Activated T-cell treated with anti-CD3 and anti-CD28 coated beads for 24 hours (primary cell): ENCODE results near the gene FRYL.
"Not testable (repeated sequence)": the region's sequence is repeated elsewhere in the genome, so short reads cannot be mapped to it uniquely, and the experiment has no call there.

ENCODE experiments used
- DNase-seq: peaks from one replicate; pipeline ENCODE4 v3.0.0-alpha.2; 2020; ENCODE audit warnings: low read depth

FRYL gene

DNA sequence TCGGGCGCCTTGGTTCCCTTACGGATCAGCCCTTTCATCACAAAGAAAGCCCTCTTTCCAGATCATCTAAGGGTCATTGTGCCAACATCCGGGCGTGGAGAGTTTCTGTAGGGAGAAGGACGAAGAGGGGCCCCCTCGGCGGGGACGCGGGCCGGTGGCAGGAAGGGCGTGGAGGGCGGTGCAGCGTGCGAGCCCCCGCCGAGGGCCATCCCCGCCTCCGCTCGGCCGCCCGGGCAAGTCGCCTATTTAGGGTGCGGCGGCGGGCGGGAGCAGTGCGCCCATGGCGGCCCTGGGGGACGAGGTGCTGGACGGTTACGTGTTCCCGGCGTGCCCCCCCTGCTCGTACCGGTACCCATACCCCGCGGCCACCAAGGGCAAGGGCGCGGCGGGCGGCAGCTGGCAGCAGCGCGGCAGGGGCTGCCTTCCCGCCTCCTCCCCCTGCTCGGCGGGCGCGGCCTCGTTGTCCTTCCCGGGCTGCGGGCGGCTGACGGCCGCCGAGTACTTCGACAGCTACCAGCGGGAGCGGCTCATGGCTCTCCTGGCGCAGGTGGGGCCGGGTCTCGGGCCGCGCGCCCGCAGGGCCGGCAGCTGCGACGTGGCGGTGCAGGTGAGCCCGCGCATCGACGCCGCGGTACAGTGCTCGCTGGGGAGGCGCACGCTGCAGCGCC is 289.9 kb downstream of the FRYL start, which contains the start of gene ZAR1:
TSS of gene ZAR1 (plus strand) at position 241 of the 668 bp plus-strand sequence. CDS start at position 281, 40 bp downstream.
- no peak for DNase-seq

DNA sequence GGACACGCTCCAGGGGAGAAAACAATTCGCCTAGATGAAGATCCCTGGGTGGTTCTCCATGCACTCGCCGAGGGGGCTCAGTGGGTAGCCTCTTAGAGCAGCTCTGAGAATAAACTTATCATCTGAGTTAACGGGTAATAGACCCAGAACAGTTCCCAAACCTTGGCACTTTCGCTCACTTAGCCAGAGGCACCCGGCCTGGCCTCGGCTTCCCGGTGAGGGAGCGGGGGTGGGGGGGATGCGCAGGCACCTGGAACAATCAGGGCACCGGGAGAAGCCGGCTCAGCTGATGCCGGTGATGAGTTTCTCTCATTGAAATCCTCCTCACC is 290.4 kb downstream of the FRYL start:
- DNase-seq = no peak

DNA sequence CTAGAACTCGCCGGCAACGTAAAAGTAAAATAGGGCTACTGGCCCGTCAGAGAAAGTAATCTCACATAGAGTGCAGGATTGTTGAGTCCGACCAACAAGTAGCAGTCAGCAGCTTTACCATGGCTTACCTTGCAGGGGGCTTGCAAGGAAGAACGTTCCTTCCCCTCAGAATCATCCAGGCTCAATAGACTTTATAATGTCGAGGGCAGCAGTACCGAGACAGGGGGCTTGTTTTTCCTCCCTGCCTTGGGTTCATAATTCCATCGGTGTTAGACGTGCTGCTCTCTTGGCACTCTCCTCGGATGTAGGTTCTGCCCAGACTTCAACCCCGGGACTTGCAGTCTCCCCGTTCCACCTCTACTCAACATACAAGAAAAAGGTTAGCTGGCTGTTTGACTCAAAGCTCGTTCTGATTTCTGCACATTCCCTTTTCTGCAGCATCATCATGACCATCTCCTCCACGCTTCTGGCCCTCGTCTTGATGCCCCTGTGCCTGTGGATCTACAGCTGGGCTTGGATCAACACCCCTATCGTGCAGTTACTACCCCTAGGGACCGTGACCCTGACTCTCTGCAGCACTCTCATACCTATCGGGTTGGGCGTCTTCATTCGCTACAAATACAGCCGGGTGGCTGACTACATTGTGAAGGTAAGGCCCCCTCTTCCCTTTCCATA is 295.4 kb downstream of the FRYL start:
- no peak for DNase-seq

DNA sequence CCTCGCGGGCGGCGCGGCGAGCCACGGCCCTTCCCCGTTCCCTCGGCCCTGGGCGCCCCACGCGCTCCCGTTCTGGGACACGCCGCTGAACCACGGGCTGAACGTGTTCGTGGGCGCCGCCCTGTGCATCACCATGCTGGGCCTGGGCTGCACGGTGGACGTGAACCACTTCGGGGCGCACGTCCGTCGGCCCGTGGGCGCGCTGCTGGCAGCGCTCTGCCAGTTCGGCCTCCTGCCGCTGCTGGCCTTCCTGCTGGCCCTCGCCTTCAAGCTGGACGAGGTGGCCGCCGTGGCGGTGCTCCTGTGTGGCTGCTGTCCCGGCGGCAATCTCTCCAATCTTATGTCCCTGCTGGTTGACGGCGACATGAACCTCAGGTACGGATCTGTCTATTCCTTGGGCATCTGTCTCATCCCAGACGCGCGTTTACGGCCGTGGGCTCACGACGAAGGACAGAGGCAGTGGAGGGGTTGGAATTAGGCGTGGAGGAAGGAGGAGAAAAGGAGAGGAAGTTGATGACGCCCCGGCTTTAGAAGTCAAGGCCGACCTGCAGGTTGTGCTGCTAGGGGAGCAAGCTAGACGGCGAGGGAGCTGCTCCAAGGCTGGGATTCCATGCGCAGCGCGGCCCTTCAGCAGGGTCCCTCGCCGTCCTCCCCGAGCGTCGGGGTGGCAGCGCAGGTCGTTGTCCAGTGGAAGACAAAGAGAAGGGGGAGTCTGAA is 296.1 kb downstream of the FRYL start:
- no peak for DNase-seq

DNA sequence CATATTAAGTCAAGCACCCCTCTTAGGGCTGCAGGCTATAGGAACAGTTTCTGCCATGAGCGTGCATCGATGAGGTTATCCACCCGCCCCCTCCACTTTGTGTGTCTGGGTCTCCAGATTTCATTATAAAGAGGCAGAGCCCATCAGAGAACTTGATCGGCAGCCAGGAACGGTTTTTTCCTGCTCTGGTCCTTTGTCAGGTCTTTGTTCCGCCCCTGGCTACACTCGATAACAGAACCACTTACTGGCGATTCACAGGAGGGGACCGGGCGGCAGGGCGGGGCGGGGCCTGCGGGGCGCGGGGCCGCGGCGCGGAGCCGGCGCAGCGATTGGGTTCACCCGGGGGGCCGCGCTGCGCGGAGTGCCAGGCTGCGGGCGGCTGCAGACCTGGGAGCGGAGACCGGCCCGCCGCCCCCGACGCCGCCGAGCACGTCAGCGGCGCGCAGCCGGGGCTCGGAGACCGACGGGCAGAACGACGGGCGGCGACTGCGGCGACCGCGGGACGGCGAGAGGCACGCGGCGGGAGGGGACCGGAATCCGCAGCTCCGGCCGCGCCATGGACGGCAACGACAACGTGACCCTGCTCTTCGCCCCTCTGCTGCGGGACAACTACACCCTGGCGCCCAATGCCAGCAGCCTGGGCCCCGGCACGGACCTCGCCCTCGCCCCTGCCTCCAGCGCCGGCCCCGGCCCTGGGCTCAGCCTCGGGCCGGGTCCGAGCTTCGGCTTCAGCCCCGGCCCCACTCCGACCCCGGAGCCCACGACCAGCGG is 296.9 kb downstream of the FRYL start, which contains the start of gene SLC10A4:
TSS of gene SLC10A4 (plus strand) at position 338 of the 771 bp plus-strand sequence. CDS start at position 557, 219 bp downstream.
- DNase-seq = no peak

DNA sequence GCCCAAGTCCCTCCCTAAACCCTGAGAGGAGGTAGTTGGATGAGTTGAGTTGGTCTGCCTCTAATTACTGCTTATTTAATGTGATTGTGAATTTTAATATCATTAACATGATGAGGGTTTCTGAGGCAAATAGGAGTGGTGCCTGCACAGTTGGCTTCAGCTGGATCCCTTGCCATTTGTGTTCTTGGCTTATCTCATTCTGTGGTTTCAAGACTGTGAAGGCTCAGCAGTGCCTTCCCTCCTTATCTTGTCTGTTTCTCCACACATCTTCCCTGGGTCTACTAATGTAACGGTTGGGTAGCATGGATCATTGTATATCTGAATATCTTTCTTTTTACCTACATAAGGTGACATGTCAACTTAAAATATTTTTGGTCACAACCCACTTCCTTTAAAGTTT is 298.5 kb downstream of the FRYL start:
- DNase-seq = no peak

DNA sequence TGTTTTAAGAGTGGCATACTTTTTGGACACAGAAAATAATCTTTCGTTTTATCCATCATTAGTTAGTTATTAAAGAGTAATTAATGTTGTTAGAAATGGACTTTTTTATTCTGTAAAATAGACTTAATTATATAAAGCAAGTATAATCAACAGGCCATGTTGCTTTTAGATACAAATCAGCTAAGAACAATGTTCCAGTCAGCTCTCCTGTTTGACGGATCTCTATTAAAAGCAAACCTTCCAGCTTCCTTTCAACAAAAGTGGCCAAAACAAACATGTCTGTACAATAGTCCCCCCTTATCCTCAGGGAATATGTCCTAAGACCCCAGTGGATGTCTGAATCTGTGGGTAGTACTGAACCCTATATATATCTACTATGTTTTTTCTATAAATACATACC is 301.8 kb downstream of the FRYL start:
- DNase-seq = no peak

DNA sequence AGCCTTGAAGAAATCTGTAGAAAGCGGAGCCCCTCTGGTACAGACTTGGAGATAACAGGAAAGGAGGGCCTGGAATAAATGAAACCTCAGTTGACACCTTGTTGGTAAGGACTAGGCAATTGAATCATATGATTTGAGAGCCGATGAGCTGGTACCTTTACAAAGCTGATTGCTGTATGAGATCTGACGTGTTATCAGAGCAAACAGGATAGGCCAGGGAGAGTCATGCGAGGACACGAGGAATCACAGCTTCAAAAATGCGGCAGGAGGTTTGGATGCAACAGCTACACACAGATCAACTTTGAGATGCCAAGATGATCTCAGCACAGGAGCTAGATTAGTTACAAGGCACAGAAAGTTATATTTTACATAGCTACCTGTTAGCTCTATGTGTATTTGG is 304.3 kb downstream of the FRYL start:
- no peak for DNase-seq

DNA sequence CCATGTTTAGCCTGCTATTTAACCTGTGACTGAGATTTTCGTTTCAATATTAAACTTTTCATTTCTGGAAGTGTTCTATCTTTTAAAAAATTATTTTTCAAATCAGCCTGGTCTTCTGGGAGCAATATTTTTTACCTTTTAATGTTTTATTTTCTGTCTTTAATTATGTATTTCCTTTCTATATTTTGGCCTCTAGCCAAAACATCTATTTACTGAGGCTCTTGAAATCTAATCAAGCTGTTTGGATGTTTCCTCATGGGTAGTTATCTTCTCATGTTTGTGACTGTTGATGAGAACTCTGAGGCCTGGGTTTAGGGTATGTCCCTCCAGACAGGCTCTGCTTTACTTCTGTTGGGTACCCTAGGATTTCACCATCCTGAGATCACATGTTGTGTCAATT is 307.3 kb downstream of the FRYL start:
- DNase-seq = no peak

DNA sequence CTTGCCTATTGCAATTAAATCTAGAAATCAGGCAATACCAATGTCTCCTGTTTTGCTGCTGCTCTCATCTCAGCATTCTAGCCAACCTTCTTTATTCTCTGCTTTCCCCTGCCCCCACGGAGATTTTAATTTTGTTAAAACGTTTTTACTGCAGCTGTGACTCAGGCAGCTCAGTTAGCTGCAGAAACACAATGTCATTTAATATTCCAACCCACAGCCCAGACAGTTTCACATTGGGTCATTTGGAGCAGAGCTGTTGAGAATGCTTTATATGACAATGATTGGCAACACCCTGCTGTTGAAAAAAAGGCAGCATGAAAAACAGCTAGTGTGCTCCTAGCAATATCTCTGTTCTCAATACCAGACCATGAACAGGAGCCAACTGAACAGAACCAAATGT is 309.5 kb downstream of the FRYL start:
- DNase-seq = no peak

DNA sequence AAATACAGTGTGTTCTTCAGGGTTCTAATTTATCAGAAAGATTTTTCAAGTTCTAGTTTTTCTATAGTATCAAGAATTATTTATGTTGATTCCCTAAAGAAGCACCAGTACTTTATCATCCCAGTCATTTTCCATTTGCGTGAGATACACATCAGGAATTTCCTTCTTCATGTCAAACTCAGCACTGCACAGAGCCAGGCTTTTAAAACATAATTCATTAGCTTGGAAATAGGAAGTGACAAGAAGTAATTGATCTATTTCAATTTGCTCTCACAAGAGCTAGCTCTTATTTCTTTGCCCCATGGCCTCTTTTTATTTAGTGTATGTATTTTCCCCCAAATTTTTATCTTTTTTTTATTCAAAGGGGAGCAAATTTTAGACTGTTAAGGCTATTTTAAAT is 309.9 kb downstream of the FRYL start:
- DNase-seq = no peak

DNA sequence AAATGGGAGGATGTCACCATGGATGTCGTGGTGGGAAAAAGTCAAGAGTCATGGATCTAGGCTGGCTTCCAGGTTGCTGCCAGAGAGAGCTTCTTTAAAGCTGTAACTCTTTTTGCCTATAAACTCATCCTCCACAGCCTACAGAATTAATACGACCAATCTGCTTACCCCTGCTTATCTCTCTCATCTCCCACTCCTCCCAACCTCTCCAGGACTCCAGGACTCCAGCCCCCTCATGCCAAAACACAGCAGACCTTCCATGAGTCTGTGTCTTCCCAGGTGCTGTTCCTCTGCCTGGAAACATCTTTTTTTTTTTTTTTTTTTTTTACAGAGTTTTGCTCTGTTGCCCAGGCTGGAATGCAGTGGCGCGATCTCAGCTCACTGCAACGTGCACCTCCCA is 312.2 kb downstream of the FRYL start:
- DNase-seq = no peak

DNA sequence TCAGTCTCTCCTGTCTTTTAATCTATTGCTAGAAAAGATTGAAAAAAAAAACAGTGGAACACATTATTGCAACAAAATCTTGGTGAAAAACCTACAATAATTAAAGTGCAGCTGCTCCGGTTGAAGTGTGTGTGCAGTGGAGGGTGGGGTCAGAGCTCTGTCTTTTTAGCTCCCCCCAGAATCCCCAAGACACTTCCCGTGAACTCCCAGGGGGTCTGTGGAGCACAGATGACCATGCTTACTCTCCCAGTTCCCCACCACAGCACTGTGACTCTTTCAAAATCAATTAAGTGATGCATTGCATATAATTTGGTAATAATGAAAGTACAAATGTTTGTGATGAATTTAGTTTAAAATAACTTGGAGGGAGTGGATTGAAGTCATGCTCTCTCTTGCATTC is 312.6 kb downstream of the FRYL start:
- no peak for DNase-seq

DNA sequence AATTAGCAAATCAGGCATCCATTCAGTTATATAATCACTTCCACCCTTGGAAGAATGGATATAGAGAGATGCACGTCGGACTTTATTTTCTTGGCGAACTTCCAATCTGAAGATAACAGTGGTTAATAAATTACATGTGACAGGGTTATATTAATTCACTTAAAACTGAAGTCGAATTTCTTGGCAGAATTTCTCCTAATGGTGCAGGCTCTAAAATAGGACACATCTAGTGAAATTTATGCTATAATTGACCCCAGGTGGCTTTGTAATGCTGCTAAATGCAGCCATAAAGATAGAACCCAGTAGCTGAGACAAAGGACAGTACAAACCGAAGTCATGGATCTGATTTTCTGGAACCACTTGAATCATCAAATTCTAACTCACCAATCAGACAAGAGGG is 317.7 kb downstream of the FRYL start:
- no peak for DNase-seq

DNA sequence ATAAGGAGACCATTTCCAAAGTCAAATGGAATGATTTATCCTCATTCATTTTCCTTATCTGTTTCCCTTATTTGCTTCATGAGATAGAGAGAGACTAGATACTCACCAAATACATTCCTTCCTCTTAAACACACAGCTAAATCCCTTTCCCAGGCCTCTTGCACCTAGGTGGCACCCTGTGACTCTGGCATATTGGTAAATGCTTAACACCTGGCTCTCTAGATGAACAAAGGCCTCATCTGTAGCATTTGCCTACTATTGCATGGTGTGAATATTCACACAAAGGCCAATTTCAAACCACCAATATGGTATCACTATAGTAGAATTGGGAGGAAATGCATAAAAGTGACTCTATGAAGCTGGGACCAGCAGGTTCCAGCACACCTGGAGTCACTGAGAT is 319.1 kb downstream of the FRYL start:
- DNase-seq = no peak

DNA sequence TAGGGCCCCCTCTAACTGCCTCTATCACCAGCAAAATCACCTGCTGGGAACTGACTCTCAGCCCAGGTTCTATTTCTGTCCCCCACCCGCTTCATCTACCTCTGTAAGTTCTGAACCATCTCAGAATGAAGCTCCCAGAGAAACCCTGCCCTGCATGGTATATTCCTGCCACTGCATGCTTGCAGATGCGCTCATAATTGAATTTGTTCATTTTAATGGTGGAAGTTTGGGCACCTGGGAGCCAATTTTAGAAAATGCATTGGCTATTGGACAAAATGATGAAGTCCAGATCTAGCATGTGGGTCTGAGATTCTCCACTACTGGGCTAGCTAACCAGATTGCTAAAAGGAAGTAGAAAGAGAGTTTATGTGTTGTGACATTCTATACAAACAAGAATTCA is 325.5 kb downstream of the FRYL start:
- DNase-seq = no peak

DNA sequence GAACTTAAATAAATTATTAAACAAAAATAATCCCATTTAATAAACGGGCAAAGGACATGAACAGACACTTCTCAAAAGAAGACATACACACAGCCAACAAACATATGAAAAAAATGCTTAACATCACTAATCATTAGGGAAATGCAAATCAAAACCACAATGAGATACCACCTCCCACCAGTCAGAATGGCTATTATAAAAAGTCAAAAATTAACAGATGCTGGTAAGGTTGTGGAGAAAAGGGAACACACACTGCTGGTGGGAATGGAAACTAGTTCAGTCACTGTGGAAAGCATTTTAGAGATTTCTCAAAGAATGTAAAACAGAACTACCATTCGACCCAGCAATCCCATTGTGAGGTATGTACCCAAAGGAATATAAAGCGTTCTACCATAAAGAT is 328.4 kb downstream of the FRYL start:
- not testable (repeated sequence) for DNase-seq

DNA sequence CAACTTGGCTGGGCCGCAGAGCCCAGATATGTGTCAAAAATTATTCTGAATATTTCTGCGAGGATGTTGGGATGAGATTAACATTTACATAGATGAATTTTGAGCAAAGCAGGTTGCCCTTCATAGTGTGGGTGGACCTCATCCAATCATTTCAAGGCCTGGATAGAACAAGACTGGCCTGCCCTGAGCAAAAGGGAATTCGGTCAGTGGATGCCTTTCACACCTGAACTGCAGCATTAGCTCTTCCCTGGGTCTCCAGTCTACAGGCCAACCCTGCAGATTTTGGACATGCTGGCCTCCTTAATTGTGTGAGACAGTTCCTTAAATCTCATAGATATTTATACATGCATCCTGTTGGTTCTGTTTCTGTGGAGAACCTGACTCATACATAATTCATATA is 329.3 kb downstream of the FRYL start:
- DNase-seq = no peak

DNA sequence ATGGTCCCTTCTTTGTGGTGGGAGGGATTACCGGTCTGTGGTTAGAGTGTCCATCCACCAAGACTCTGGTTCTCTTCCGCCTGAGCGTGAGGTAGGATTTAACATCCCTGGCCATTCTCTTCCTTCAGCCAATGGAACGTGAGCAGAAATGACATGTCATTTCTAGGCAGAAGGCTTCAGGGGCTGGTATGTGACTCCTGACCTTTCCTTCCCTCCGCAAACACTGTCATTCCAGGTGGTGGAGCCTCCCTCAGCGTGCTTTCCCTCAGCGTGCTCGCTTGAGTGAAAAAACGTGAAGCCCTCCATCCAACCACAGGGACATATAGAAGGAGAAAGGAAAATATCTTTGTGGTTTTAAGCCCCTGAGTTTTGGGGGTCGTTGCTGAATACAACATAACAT is 330.9 kb downstream of the FRYL start:
- no peak for DNase-seq
